Activated naive CD4-positive, alpha-beta T cell treated with Interleukin-2 at 50 U/mL for 16 hours (primary cell): ENCODE results near the gene PILRB.
"Not testable (repeated sequence)": the region's sequence is repeated elsewhere in the genome, so short reads cannot be mapped to it uniquely, and the experiment has no call there.

Experiments
- DNase-seq: peaks from one replicate; pipeline ENCODE4 v3.0.0-alpha.2; 2020

PILRB gene

GRCh38 chr7:100358027-100358856, at the start of gene PILRB:
Gene PILRB (plus strand): TSS chr7:100358117. CDS start chr7:100358303, 186 bp downstream.
- no peak for DNase-seq

GRCh38 chr7:100318329-100318728, 39.6 kb upstream of the PILRB start:
- not testable (repeated sequence) for DNase-seq

- DNase-seq = not testable (repeated sequence)
Measured at GRCh38 chr7:100321648-100322047, 36.3 kb upstream of the PILRB start.

DNA sequence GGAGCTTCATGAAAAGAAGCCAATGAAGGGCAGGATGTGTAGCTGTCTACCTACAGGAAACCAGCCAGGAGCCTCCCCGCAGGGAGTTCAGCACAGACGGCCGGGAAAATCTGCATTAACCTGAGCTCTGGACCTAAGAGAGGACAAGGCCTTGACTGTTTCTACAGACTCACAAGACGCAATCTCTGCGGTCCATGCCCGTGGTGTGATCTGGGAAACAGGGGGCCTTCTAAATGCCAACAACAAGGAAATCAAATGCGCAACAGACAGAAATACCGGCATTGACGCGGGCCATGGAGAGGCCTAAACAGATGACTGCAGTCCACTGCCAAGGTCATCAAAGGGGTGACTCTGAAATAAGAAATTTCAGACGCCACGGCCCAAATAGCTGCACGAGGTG, 33.7 kb upstream of the PILRB start:
- not testable (repeated sequence) for DNase-seq

DNA sequence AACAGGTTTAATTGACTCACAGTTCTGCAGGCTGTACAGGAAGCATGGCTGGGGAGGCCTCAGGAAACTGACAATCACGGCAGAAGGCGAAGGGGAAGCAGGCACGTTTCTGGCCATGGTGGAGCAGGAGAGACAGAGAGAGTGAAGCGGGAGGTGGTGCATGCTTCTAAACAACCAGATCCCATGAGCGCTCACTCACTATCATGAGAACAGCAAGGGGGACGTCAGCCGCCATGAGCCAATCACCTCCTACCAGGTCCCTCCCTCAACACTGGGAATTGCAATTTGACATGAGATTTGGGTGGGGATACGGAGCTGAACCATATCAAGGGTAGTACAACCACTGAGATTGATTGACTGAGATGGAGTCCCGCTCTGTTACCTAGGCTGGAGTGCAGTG, 32.2 kb upstream of the PILRB start:
- not testable (repeated sequence) for DNase-seq

- DNase-seq = not testable (repeated sequence)
Measured at GRCh38 chr7:100326914-100327313, 31.0 kb upstream of the PILRB start.

GRCh38 chr7:100335566-100336466, 22.1 kb upstream of the PILRB start:
- peak; percentile 89 for DNase-seq

DNA sequence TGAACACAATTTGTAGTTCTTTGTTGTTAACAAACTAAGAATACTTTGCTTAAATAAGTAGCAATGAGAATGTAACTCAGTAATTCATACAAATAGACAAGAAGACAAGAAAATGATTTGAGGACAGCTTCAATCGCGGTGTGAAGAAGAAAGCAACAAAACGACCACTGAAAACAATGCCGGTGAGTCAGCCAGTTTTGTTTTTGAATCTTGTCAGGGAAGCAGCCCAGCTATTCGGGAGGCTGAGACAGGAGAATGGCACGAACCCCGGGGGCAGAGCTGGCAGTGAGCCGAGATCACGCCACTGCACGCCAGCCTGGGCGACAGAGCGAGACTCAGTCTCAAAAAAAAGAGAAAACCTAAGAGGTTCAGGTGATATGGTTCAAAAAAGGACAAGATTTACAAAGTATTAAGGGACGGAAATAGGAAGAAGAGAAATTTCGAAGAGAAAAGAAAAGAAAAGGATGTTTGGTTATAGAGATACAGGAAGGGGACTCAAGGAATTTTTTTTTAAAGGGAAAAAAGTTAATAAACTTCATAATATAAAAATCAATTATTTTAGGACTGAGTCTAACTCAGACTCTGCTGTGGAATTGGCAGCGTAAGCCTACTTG, 19.7 kb upstream of the PILRB start:
- DNase-seq = not testable (repeated sequence)

GRCh38 chr7:100341286-100341685, 16.6 kb upstream of the PILRB start:
- DNase-seq = not testable (repeated sequence)

GRCh38 chr7:100342765-100343164, 15.2 kb upstream of the PILRB start:
- DNase-seq = no peak

GRCh38 chr7:100344124-100344559, 13.8 kb upstream of the PILRB start:
- not testable (repeated sequence) for DNase-seq

DNA sequence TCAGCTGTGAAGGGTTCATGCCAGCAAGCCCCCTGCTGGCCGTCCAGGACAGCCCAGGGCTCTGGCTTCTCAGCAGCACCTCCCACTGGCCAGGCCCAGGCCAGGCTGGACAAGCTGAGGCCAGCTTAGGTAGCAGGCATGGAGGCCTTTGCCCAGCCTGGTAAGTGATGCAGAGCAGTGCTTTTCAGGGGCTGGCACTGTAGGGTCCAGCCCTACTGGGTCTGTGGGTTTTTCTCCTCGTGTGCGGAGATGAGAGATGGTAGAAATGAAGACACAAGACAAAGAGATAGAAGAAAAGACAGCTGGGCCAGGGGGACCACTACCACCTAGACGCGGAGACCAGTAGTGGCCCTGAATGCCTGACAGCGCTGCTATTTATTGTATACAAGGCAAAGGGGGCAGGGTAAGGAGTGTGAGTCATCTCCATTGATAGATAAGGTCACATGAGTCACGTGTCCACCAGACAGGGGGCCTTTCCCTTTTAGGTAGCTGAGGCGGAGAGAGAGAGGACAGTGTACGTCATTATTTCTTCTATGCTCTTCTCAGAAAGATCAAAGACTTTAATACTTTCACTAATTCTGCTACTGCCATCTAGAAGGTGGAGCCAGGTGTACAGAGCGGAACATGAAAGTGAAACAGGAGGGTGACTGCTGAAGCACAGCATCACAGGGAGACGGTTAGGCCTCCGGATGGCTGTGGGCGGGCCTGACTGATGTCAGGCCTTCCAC, 13.2 kb upstream of the PILRB start:
- peak; percentile 82 for DNase-seq

GRCh38 chr7:100345288-100345672, 12.6 kb upstream of the PILRB start:
- peak; percentile 53 for DNase-seq

DNA sequence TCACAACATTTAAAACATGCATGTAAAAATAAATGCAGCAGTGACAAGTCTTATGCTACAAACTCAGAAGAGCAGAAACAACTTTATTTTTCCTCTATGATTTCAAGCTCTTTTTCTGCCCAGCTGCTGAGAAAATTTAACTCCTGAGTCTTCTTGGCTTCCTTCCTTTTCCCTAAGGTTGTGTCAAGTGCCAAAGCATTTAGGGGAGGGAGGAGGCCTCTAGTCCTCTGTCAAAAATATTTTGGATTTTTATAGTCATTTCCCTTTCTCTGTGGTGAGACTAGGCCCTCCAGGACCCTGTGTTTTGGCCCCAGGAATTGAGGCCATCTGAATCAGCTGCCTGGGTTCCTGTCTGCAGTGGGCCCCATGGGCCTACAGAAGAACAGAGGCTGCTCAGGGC, 11.0 kb upstream of the PILRB start:
- no peak for DNase-seq

GRCh38 chr7:100348805-100349204, 9.1 kb upstream of the PILRB start:
- DNase-seq = no peak

DNA sequence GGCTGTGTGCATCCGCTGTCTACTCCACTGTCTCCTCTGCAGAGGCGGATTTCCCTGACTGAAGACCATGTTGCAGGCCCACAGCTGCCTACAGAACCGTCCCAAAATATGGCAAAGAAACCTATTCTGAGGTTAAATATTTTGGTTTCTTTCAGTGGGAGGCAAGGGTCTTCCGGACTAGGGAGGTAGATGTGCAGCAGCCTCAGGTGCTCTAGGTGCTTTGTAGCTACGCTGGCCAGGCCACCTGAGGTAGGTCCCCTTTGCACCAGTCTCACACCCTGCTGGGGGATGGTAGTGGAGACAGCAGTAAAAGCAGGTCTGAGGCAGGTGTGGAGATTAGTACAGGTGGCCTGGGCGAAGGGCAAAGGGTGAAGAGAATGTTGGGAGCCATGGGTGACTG, 8.2 kb upstream of the PILRB start:
- no peak for DNase-seq

- no peak for DNase-seq
Measured at GRCh38 chr7:100351657-100352058, 6.3 kb upstream of the PILRB start.

GRCh38 chr7:100352230-100352781, 5.6 kb upstream of the PILRB start:
- not testable (repeated sequence) for DNase-seq

GRCh38 chr7:100352984-100353684, 4.8 kb upstream of the PILRB start:
- no peak for DNase-seq

GRCh38 chr7:100353685-100354330, 4.1 kb upstream of the PILRB start:
- peak; percentile 47 for DNase-seq
